WTC11 (cell line): ENCODE data around the gene GRIN2A. TPM values are rescaled to one million over a fixed set of nuclear protein-coding genes. Genes with fewer than 3 reads are reported as not detected.

Experiments used
- ATAC-seq: fragments of 200-7000 bp; cut with Tn5 transposase; 2 replicates; pipeline ENCODE4 v1.10.0; 2021; ENCODE audit warnings: mild to moderate bottlenecking, moderate library complexity
- CTCF ChIA-PET: fragments of 300-600 bp; sonication (Branson Sonifier 250); formaldehyde crosslinking; loops from one replicate; lab custom pipeline; 2021; ENCODE audit warnings: antibody characterized with exemption; lab: Charles Lee
- POLR2A ChIA-PET: fragments of 350-600 bp; sonication (Branson Sonifier 250); formaldehyde crosslinking; loops from one replicate; lab custom pipeline; 2021; ENCODE audit warnings: antibody characterized with exemption; lab: Charles Lee
- DNase-seq: peaks from one replicate; pipeline ENCODE4 v3.0.0; 2021; ENCODE audit warnings: low spot score
- H3K27ac Mint-ChIP-seq: 2 replicates; pipeline ENCODE4 v1.8.0; 2021; ENCODE audit warnings: mixed read lengths
- H3K27me3 Mint-ChIP-seq: 2 replicates; pipeline ENCODE4 v1.8.0; 2021; ENCODE audit warnings: low read depth, mild to moderate bottlenecking, moderate library complexity, mixed read lengths
- H3K36me3 Mint-ChIP-seq: 2 replicates; pipeline ENCODE4 v1.8.0; 2021; ENCODE audit warnings: mixed read lengths
- H3K4me1 Mint-ChIP-seq: 2 replicates; pipeline ENCODE4 v1.8.0; 2022; ENCODE audit warnings: mixed read lengths
- H3K4me3 Mint-ChIP-seq: 2 replicates; pipeline ENCODE4 v1.8.0; 2021; ENCODE audit warnings: mild to moderate bottlenecking, moderate library complexity, mixed read lengths
- H3K9me3 Mint-ChIP-seq: 2 replicates; pipeline ENCODE4 v1.8.0; 2021; ENCODE audit warnings: mixed read lengths
- AFF4 ChIP-seq: sonication (generic); formaldehyde crosslinking; IDR thresholded peaks from 2 replicates; pipeline ENCODE4 v1.8.1; 2023; ENCODE audit warnings: mild to moderate bottlenecking, missing genetic modification reagents, borderline replicate concordance
- ATF1 ChIP-seq: sonication (generic); formaldehyde crosslinking; IDR thresholded peaks from 2 replicates; pipeline ENCODE4 v1.8.1; 2023; ENCODE audit warnings: mild to moderate bottlenecking, moderate library complexity, missing genetic modification reagents
- CBFB ChIP-seq: sonication (generic); formaldehyde crosslinking; IDR thresholded peaks from 2 replicates; pipeline ENCODE4 v1.8.1; 2022; ENCODE audit warnings: mild to moderate bottlenecking, low read depth, missing genetic modification reagents
- CTCF ChIP-seq: fragments of 200-600 bp; IDR thresholded peaks from 2 replicates; pipeline ENCODE4 v1.8.0; 2022; ENCODE audit warnings: antibody characterized with exemption
- FOXP4 ChIP-seq: sonication (generic); formaldehyde crosslinking; IDR thresholded peaks from 2 replicates; pipeline ENCODE4 v1.8.0; 2022; ENCODE audit warnings: mild to moderate bottlenecking, missing genetic modification reagents
- GABPB1 ChIP-seq: sonication (generic); formaldehyde crosslinking; IDR thresholded peaks from 2 replicates; pipeline ENCODE4 v1.8.1; 2023; ENCODE audit warnings: mild to moderate bottlenecking, missing genetic modification reagents
- GRHL2 ChIP-seq: fragments of 250-450 bp; sonication (Bioruptor Pico); IDR thresholded peaks from 2 replicates; pipeline ENCODE4 v1.8.0; 2022; ENCODE audit warnings: mild to moderate bottlenecking, moderate library complexity; ENCODE audit not compliant: insufficient replicate concordance, severe bottlenecking
- GTF2I ChIP-seq: fragments of 250-450 bp; sonication (Bioruptor Pico); conservative IDR thresholded peaks from 2 replicates; pipeline ENCODE4 v1.4.0; 2021; ENCODE audit warnings: mild to moderate bottlenecking
- MAX ChIP-seq: sonication (generic); formaldehyde crosslinking; IDR thresholded peaks from 2 replicates; pipeline ENCODE4 v1.8.0; 2022; ENCODE audit warnings: mild to moderate bottlenecking, missing genetic modification reagents
- NFYB ChIP-seq: sonication (generic); formaldehyde crosslinking; conservative IDR thresholded peaks from 2 replicates; pipeline ENCODE4 v1.8.0; 2022; ENCODE audit warnings: low read depth, missing genetic modification reagents
- NR1H2 ChIP-seq: sonication (generic); formaldehyde crosslinking; IDR thresholded peaks from 2 replicates; pipeline ENCODE4 v1.9.0; 2021; ENCODE audit warnings: mild to moderate bottlenecking, moderate library complexity, missing genetic modification reagents
- SOX15 ChIP-seq: fragments of 250-450 bp; sonication (Bioruptor Pico); IDR thresholded peaks from 2 replicates; pipeline ENCODE4 v1.9.0; 2021; ENCODE audit warnings: mild to moderate bottlenecking
- TCF7 ChIP-seq: sonication (generic); formaldehyde crosslinking; IDR thresholded peaks from 2 replicates; pipeline ENCODE4 v1.8.0; 2022; ENCODE audit warnings: mild to moderate bottlenecking, low read depth, missing genetic modification reagents, moderate library complexity
- ZBTB21 ChIP-seq: sonication (generic); formaldehyde crosslinking; IDR thresholded peaks from 2 replicates; pipeline ENCODE4 v1.8.1; 2023; ENCODE audit warnings: mild to moderate bottlenecking, missing genetic modification reagents, borderline replicate concordance
- ZNF219 ChIP-seq: sonication (generic); formaldehyde crosslinking; IDR thresholded peaks from 2 replicates; pipeline ENCODE4 v1.8.0; 2023; ENCODE audit warnings: missing genetic modification reagents, mild to moderate bottlenecking, borderline replicate concordance
- ZNF232 ChIP-seq: sonication (generic); formaldehyde crosslinking; IDR thresholded peaks from 2 replicates; pipeline ENCODE4 v1.8.0; 2022; ENCODE audit warnings: mild to moderate bottlenecking, missing genetic modification reagents
- ZNF281 ChIP-seq: sonication (generic); formaldehyde crosslinking; IDR thresholded peaks from 2 replicates; pipeline ENCODE4 v1.8.0; 2023; ENCODE audit warnings: mild to moderate bottlenecking, missing genetic modification reagents
- ZNF317 ChIP-seq: sonication (generic); formaldehyde crosslinking; IDR thresholded peaks from 2 replicates; pipeline ENCODE4 v1.8.1; 2023; ENCODE audit warnings: low read depth, mild to moderate bottlenecking, moderate library complexity, missing genetic modification reagents, borderline replicate concordance
- ZNF396 ChIP-seq: fragments of 250-450 bp; sonication (Bioruptor Pico); IDR thresholded peaks from 2 replicates; pipeline ENCODE4 v1.8.0; 2021; ENCODE audit warnings: mild to moderate bottlenecking, moderate library complexity, borderline replicate concordance
- ZNF671 ChIP-seq: fragments of 250-450 bp; sonication (Bioruptor Pico); IDR thresholded peaks from 2 replicates; pipeline ENCODE4 v1.8.0; 2021; ENCODE audit warnings: mild to moderate bottlenecking
- ZSCAN18 ChIP-seq: fragments of 250-450 bp; sonication (Bioruptor Pico); IDR thresholded peaks from 2 replicates; pipeline ENCODE4 v2.1.2; 2022; ENCODE audit warnings: mild to moderate bottlenecking, moderate library complexity
- total RNA-seq: library from RNA; stranded (reverse); gene quantifications from 3 replicates; pipeline ENCODE4 v1.2.3, GENCODE V29; 2021

Gene GRIN2A
- total RNA-seq, 1 experiment from 2014 or later: 3.5 TPM

GRCh38 chr16:10150906-10151305 is 31.3 kb downstream of the GRIN2A start:
- no peaks in the 10 kb centered on the region for H3K36me3 Mint-ChIP-seq
- no peaks in the 10 kb centered on the region; the same call in 1 of the 2 replicates for H3K4me1 Mint-ChIP-seq
- ChIA-PET CTCF (no interaction called here), POLR2A (no interaction called here)
- no peak for TF ChIP-seq CBFB (CRISPR knock-in tag)
- TF ChIP-seq MAX: no peak
- TF ChIP-seq NFYB (CRISPR knock-in tag): no peak
- TF ChIP-seq GTF2I (CRISPR knock-in tag): no peak
- no peak for TF ChIP-seq CTCF
- TF ChIP-seq SOX15 (CRISPR knock-in tag): no peak
- no peak for TF ChIP-seq ZBTB21 (CRISPR knock-in tag)
- TF ChIP-seq ZNF281: no peak
- TF ChIP-seq ZNF232 (CRISPR knock-in tag): no peak
- TF ChIP-seq ZNF317 (CRISPR knock-in tag): no peak
- ATAC-seq: no peak
- no peak overlapping the region for H3K4me3 Mint-ChIP-seq
- no peaks in the 10 kb centered on the region for H3K9me3 Mint-ChIP-seq
- no peak overlapping the region for H3K27ac Mint-ChIP-seq
- H3K27me3 Mint-ChIP-seq: no peaks in the 10 kb centered on the region; the same call in 1 of the 2 replicates
- DNase-seq: no peak

- no peaks in the 10 kb centered on the region for H3K4me1 Mint-ChIP-seq
- no peak for ATAC-seq
- H3K4me3 Mint-ChIP-seq: no peak overlapping the region
- ChIA-PET CTCF (no interaction called here), POLR2A (no interaction called here)
- 0 out of 2 replicates have a peak, but pooled peaks cover 3% of the 10 kb centered on the region for H3K9me3 Mint-ChIP-seq
- DNase-seq: no peak
- no peaks in the 10 kb centered on the region for H3K36me3 Mint-ChIP-seq
- H3K27ac Mint-ChIP-seq: no peak overlapping the region
- H3K27me3 Mint-ChIP-seq: no peaks in the 10 kb centered on the region; the same call in 1 of the 2 replicates
- TF ChIP-seq NR1H2 (CRISPR knock-in tag): no peak
- no peak for TF ChIP-seq ZSCAN18
- TF ChIP-seq ZNF671: no peak
- no peak for TF ChIP-seq GABPB1 (CRISPR knock-in tag)
- no peak for TF ChIP-seq ZNF317 (CRISPR knock-in tag)
- no peak for TF ChIP-seq AFF4 (CRISPR knock-in tag)
- TF ChIP-seq MAX: no peak
- no peak for TF ChIP-seq ZNF219
- no peak for TF ChIP-seq TCF7 (CRISPR knock-in tag)
- no peak for TF ChIP-seq GRHL2 (CRISPR knock-in tag)
- no peak for TF ChIP-seq ATF1
- TF ChIP-seq ZNF396 (CRISPR knock-in tag): no peak
- no peak for TF ChIP-seq FOXP4 (CRISPR knock-in tag)
Observed at GRCh38 chr16:10145542-10146035, 36.6 kb downstream of the GRIN2A start.
